GM18505 (cell line): Measurements from ENCODE around the gene STARD10.
A peak's percentile ranks its signal among the peaks of the same experiment; 100 is the strongest.

Experiments
- ATAC-seq: cut with Tn5 transposase; IDR thresholded peaks from one replicate; pipeline ENCODE4 v1.9.1; 2021; ENCODE audit not compliant: unreplicated experiment
- POLR2A ChIP-seq: IDR thresholded peaks from 4 replicates; pipeline ENCODE4 v1.6.1; 2011; ENCODE audit warnings: borderline replicate concordance; ENCODE audit not compliant: insufficient read depth, insufficient read length; ENCODE audit errors: extremely low read depth

STARD10 gene

GRCh38 chr11:72753341-72754148 lies 40.3 kb downstream of the STARD10 start:
- ATAC-seq, result no peak
- no peak for TF ChIP-seq POLR2A

- peak; percentile 54 for TF ChIP-seq POLR2A
- peak; percentile 73 for ATAC-seq
Measured at GRCh38 chr11:72752088-72752914, 41.5 kb downstream of the STARD10 start, which contains the start of gene ARAP1. Gene ARAP1, minus strand, starts transcription at chr11:72752408. Its CDS starts 25,280 bp downstream, at chr11:72727128.

- ATAC-seq, result no peak
- no peak for TF ChIP-seq POLR2A
Measured at GRCh38 chr11:72751116-72752087, 42.4 kb downstream of the STARD10 start.

GRCh38 chr11:72750556-72751115 lies 43.2 kb downstream of the STARD10 start:
- TF ChIP-seq POLR2A, result no peak
- no peak for ATAC-seq

GRCh38 chr11:72750086-72750485 lies 43.8 kb downstream of the STARD10 start:
- ATAC-seq, result no peak
- no peak for TF ChIP-seq POLR2A

GRCh38 chr11:72747289-72747855 lies 46.5 kb downstream of the STARD10 start:
- no peak for TF ChIP-seq POLR2A
- no peak for ATAC-seq

GRCh38 chr11:72746821-72747220 lies 47.0 kb downstream of the STARD10 start:
- no peak for ATAC-seq
- no peak for TF ChIP-seq POLR2A

GRCh38 chr11:72745925-72746550 lies 47.8 kb downstream of the STARD10 start:
- no peak for ATAC-seq
- TF ChIP-seq POLR2A, result no peak

GRCh38 chr11:72745511-72745910 lies 48.3 kb downstream of the STARD10 start:
- no peak for TF ChIP-seq POLR2A
- no peak for ATAC-seq

GRCh38 chr11:72744474-72744873 lies 49.4 kb downstream of the STARD10 start:
- no peak for TF ChIP-seq POLR2A
- no peak for ATAC-seq

GRCh38 chr11:72743321-72744221 lies 50.3 kb downstream of the STARD10 start:
- no peak for TF ChIP-seq POLR2A
- no peak for ATAC-seq

GRCh38 chr11:72742513-72743320 lies 51.1 kb downstream of the STARD10 start:
- no peak for TF ChIP-seq POLR2A
- ATAC-seq, result no peak
